Measurements from ENCODE around the gene FAM83E.
"Not testable (repeated sequence)": the region's sequence is repeated elsewhere in the genome, so short reads cannot be mapped to it uniquely, and the experiment has no call there.

FAM83E gene

DNA sequence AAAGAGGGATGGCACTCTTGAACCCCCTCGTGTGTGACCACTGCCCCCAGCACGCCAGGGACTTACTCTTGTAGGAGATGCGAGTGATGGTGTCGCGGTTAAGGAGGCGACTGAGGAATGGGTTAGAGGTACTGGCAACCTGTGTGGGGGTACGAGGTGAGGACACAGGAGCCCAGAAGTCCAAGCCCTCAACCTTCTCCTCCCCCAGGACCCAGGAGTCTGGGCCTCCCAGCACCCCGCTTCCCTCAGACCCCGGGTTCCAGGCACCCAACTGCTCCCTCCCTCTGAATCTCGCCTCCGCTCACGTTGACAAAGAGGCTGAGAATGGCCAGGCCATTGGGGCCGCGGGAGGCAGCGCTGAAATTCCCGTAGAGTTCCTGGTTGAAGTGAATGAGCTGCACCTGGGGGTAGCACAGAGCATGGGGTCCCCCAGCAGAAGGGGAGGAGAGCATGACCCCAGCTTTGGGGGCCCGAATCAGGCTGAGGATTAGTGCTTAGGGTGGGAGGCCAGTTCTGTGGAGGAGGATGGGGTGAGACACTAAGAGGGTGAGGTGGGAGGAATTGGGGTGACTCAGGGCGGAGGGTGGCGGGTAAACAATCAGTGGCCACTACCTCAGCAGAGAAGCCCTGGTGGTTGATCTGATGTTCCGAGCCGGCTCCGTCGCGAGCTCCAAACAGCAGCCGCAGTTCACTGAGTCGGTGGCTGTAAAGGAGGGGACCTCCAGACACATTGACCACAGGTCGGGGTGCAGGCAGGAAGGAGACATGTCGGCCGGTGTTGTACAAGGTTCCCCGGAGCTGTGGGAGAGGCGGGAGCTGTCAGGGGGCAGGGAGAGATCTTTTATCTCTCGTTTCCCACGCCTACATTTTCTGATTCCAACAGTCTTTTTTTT is 24.9 kb upstream of the FAM83E start:
- DNase-seq: no peak

DNA sequence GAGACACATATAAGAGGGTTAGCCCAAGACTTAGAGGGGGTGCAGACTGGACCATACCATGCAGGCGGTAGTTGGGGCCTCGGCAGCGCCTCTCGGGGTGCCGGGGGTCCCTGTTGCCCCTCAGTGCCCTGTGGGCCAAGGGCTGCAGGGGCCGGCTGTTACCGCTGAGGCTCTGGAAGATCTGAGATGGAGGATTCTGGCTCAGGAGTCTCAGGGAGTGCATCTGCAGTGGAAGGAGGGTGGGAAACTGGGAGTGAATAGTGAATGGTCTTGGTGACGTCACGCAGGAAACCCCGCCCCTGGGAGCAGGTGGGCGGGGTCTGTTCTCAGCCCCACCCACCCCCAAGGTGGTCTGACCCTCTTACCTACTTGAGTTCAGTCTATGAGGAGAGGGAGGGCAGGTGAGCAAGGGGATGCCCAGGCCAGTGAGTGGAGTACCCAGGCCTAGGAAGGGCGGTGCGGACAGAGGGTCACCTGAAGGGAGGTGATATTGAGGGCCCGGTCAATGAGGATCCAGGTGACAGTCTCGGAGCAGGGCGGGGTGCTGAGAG is 24.0 kb upstream of the FAM83E start:
- no peak for DNase-seq

DNA sequence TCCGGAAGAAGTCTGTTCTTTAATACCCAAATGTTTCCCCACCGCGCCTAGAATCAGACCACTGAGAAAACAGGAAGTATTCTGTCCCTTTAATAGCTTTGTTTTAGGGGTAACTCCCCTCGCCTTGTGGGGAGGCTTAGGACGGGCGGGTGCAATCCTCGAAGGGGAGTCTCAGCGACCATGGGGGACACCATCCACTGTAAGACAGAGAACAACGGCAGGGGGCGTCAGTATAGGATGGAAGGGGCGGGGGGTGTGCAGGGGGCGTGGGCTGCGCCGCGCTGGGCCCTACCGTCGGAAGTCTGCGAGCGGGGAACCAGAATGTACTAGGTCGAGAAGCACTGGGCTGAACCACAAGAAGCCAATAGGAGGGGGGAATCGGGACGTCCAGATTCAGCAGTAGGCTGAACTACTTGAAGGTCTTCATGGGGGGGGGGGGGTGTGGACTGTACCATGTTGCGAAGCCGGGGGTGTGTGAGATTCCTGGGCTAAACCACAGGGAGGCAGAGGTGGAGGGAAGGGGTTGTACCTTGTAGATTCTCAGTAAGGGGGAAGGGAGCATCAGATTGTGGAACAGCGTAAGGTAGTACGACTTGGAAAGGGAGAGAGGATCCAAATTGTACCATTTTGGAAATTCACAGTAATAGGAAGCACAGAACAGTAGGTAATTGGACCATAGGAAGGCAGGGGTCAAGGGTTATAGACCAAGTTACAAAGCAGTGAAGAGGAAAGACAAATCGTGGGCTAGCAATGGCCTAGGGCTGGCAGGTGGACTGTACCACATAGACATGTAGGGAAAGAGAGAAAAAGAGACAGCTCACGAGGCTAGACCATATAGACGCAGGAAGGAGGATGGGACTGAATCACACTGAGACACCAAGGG is 23.3 kb upstream of the FAM83E start:
- DNase-seq: peak; percentile 64

DNA sequence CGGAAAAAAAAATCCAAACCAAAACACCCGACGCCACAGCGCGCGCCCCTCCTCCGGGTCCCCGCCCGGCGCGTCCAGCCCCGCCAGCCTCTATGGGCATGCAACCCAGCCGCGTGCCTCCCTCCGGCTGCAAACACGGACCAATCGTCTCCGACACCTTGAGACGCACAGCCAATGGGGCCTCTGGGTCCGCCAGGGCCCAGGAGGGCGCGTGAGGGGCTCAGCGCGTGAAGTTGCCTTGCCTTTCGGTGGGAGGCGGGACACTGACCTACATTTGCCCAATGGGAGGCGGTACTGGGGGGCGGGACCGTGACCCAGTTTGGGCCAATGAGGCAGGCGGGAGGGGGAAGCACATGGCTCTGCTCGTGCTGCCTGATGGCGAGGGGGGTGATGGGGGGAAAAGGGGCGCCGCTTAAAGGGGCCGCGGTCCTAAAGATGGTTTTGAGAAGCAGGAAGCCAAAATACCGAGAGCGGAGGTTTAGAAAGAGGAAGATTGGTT is 22.6 kb upstream of the FAM83E start:
- DNase-seq: peak; percentile 99

- no peak for DNase-seq
Measured at GRCh38 chr19:48636859-48637448, 22.1 kb upstream of the FAM83E start, which contains the start of gene DBP. TSS of gene DBP (minus strand) at chr19:48637379. CDS start at chr19:48636994, 385 bp downstream.

GRCh38 chr19:48635966-48636858 is 21.3 kb upstream of the FAM83E start:
- no peak for DNase-seq

GRCh38 chr19:48635263-48635965 is 20.5 kb upstream of the FAM83E start:
- no peak for DNase-seq

GRCh38 chr19:48634424-48635262 is 19.8 kb upstream of the FAM83E start:
- DNase-seq: peak; percentile 36

DNA sequence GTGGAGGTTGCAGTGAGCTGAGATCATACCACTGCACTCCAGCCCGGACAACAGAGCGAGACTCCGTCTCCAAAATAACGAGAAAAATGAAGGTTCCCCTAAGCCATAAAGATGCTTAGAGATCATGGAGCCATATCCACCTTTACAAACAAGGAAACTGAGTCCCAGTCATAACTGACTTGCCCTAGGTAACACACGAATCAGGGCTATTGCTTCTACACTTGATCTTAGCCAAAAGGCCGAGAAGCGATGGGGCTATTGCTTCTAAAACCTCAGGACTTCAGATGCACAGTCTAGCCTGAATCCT is 19.1 kb upstream of the FAM83E start:
- no peak for DNase-seq

GRCh38 chr19:48633148-48634035 is 18.5 kb upstream of the FAM83E start:
- no peak for DNase-seq

GRCh38 chr19:48632692-48633147 is 17.8 kb upstream of the FAM83E start:
- DNase-seq: no peak

DNA sequence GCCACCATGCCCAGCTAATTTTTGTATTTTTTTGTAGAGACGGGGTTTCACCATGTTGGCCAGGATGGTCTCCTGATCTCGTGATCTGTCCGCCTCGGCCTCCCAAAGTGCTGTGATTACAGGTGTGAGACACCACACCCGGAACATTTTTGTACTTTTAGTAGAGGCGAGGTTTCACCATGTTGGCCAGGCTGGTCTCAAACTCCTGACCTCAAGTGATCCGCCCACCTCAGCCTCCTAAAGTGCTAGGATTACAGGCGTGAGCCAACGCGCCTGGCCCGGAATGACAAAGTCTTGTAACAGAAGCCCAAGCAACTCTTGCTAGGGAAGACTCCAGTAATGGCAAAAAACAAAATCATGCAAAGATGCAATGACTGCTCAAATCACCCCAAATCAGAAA is 17.4 kb upstream of the FAM83E start:
- DNase-seq: not testable (repeated sequence)

GRCh38 chr19:48631225-48631624 is 16.3 kb upstream of the FAM83E start:
- no peak for DNase-seq

DNA sequence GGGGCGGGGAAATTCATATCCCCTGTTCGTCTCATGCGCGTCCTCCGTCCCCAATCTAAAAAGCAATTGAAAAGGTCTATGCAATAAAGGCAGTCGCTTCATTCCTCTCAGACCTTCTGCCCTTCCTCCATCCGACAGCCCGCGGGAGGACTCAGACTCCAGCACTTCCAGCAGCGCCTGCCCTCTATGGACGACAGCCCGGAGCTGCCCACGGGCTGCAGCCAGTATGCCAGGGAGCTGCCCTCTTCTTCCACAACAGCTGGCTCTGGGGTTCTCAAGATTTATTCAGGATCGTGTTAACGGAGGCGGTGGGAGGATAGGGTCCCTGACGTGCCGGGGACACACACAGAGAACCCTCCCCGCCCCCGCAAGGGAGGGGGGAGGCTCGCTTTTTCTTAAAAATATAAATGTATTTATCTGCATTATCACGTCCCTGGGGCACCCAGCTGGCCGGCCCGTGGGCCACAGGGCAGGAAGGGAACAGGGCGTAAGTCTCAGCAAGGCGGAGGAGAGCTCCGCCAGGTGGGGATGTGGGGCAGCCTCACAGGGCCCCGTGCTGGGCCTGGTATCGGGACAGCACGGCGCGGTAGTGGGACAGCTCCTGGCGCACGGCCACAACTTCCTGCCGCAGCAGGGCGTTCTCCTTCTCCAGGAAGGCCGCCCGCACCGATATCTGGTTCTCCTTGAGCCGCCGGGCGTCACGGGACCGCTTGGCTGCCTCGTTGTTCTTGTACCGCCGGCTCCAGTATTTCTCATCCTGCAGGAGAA is 15.6 kb upstream of the FAM83E start:
- no peak for DNase-seq

GRCh38 chr19:48629599-48630295 is 14.9 kb upstream of the FAM83E start:
- DNase-seq: no peak

GRCh38 chr19:48629297-48629598 is 14.4 kb upstream of the FAM83E start:
- DNase-seq: no peak

- no peak for DNase-seq
Measured at GRCh38 chr19:48628486-48629296, 13.8 kb upstream of the FAM83E start.

All from SIG-M5 (cell line).